Chondrocyte (in vitro differentiated cells): Measurements from ENCODE around the gene ANO4. TPM values are rescaled to one million over a fixed set of nuclear protein-coding genes. Genes with fewer than 3 reads are reported as not detected.

Experiments
- DNase-seq: peaks from one replicate; pipeline ENCODE4 v3.0.0; 2021; ENCODE audit warnings: mixed read lengths, low spot score
- H3K27ac Mint-ChIP-seq: one replicate; pipeline ENCODE4 v1.8.0; 2021; ENCODE audit warnings: mild to moderate bottlenecking, moderate library complexity, mixed read lengths; ENCODE audit not compliant: unreplicated experiment
- H3K27me3 Mint-ChIP-seq: 2 replicates; pipeline ENCODE4 v1.8.0; 2021; ENCODE audit warnings: low read depth, mixed read lengths
- H3K36me3 Mint-ChIP-seq: 2 replicates; pipeline ENCODE4 v1.8.0; 2021; ENCODE audit warnings: low read depth, mixed read lengths
- H3K4me1 Mint-ChIP-seq: 2 replicates; pipeline ENCODE4 v1.8.0; 2021; ENCODE audit warnings: low read depth, mild to moderate bottlenecking, mixed read lengths
- H3K4me3 Mint-ChIP-seq: one replicate; pipeline ENCODE4 v1.8.0; 2021; ENCODE audit warnings: mild to moderate bottlenecking, moderate library complexity, mixed read lengths; ENCODE audit not compliant: unreplicated experiment
- H3K9me3 Mint-ChIP-seq: 2 replicates; pipeline ENCODE4 v1.8.0; 2021; ENCODE audit warnings: low read depth, mixed read lengths
- total RNA-seq: library from RNA; stranded (reverse); gene quantifications from 3 replicates; pipeline ENCODE4 v1.2.1, GENCODE V29; 2021
- TF ChIP-seq, protein P1 (sequence below): fragments of 200-600 bp; sonication (generic); IDR thresholded peaks from 2 replicates; pipeline ENCODE4 v1.5.0; 2021; ENCODE audit warnings: antibody characterized with exemption, mild to moderate bottlenecking, moderate library complexity

ANO4 gene
- total RNA-seq, 1 donor from 2014 or later: 9.2 TPM

DNA sequence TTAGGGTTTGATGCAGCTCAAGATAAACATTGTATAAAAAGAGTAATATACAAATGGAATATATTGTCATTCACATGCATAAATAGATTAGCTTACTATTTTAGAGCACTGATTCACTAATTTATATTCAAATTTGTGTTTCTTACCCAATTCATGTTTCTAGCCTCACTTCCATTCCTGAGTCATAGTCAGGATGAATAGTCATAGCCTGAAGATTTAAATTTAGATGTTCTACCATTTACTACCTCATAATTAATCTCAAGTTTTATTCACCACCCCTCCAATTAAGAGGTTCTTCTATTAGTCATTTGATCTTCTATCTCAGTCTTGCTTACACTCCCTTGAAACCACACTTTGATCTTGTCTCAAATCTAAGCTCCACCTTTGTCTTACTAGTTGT, 38.7 kb downstream of the ANO4 start:
- Mint-ChIP-seq H3K9me3 (no peaks in the 10 kb centered on the region), H3K27me3 (no peaks in the 10 kb centered on the region), H3K27ac (no peak overlapping the region), H3K4me1 (no peaks in the 10 kb centered on the region), H3K36me3 (no peaks in the 10 kb centered on the region), H3K4me3 (no peak overlapping the region)
- no peak for DNase-seq
- TF ChIP-seq, protein P1, sequence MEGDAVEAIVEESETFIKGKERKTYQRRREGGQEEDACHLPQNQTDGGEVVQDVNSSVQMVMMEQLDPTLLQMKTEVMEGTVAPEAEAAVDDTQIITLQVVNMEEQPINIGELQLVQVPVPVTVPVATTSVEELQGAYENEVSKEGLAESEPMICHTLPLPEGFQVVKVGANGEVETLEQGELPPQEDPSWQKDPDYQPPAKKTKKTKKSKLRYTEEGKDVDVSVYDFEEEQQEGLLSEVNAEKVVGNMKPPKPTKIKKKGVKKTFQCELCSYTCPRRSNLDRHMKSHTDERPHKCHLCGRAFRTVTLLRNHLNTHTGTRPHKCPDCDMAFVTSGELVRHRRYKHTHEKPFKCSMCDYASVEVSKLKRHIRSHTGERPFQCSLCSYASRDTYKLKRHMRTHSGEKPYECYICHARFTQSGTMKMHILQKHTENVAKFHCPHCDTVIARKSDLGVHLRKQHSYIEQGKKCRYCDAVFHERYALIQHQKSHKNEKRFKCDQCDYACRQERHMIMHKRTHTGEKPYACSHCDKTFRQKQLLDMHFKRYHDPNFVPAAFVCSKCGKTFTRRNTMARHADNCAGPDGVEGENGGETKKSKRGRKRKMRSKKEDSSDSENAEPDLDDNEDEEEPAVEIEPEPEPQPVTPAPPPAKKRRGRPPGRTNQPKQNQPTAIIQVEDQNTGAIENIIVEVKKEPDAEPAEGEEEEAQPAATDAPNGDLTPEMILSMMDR: no peak

DNA sequence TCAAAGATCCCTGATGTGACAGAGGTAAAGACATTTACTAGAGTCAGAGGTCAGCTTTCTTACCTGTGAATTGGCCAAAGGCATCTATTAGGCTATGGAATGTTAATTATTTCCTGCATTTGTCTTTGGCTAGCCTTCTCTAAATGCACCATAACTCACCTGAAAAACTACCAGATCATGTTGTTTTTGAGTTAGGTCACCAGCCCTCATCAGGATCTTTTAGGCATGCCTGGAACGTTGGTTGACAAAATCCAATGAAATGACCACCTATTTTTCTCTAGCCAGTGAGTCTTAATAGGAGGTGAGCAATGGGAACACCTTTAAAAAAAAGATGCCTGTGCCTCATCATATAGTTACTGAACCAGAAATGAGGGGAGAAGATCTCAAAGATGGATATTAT, 46.2 kb downstream of the ANO4 start:
- no peak for DNase-seq
- Mint-ChIP-seq H3K4me1 (peaks cover 18% of the 10 kb centered on the region), H3K9me3 (no peaks in the 10 kb centered on the region), H3K4me3 (no peak overlapping the region), H3K27me3 (no peaks in the 10 kb centered on the region), H3K27ac (no peak overlapping the region), H3K36me3 (no peaks in the 10 kb centered on the region)
- TF ChIP-seq, protein P1: no peak

DNA sequence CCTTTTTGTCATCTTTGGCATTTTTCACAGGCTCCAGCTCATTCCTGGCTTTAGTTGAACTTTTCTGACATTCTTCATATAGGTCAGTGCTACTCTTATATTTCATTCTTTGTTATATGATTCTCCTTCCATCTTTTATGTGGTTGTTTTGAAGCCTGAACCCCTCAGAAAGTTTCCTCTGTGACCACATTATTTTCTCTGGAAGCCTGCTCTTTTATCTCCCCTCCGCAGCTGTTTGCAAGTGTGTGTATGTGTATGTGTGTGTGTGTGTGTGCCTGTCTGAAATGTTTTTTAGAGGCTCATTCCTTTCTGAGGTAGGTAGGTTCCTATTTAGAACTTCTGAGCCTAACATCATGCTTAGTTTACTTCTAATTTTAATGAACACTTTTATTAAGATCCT, 47.6 kb downstream of the ANO4 start:
- TF ChIP-seq, protein P1: no peak
- H3K36me3 Mint-ChIP-seq: no peaks in the 10 kb centered on the region
- no peaks in the 10 kb centered on the region for H3K27me3 Mint-ChIP-seq
- no peaks in the 10 kb centered on the region for H3K9me3 Mint-ChIP-seq
- H3K27ac Mint-ChIP-seq: no peak overlapping the region
- peaks cover 18% of the 10 kb centered on the region for H3K4me1 Mint-ChIP-seq
- DNase-seq: no peak
- H3K4me3 Mint-ChIP-seq: no peak overlapping the region

DNA sequence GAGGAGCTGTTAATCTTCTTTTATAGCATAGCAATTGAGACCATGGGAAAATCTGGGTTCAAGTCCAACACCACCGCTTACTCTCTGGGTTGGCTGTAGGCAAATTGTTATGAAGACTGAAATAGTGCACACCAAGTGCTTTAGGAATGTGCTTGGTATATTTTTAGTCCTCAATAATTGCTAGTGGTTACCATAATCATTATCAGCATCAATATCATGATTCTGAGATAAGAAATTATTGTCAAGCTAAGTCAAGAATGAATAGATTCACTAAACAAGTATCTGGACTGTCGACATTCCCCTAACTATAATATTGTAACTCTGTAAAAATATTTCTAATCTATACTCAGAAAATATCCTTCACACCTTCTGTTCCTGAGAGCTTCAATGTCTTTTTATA, 48.5 kb downstream of the ANO4 start:
- no peaks in the 10 kb centered on the region for H3K9me3 Mint-ChIP-seq
- H3K27ac Mint-ChIP-seq: no peak overlapping the region
- H3K27me3 Mint-ChIP-seq: no peaks in the 10 kb centered on the region

DNA sequence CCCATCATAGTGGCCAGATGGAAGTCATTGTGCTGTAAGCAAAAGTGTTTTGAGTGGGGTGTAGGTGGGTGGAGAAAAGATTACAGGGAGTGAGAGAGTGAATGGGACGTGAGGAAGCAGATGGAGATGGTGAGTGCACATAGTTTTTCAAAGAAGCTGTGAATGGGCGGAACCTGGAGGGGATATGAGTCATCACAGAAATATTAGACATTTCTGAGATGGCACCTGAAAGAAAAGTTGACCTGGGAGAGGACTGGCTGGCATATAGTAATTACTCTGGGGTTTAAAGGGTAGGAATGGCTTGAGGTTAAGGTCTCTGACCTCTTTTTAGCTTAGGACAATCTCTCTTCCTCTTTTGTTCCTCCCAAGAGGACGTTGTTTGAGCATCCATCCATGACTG, 50.5 kb downstream of the ANO4 start:
- H3K4me3 Mint-ChIP-seq: no peak overlapping the region
- H3K27ac Mint-ChIP-seq: no peak overlapping the region
- no peaks in the 10 kb centered on the region for H3K27me3 Mint-ChIP-seq
- no peaks in the 10 kb centered on the region for H3K36me3 Mint-ChIP-seq
- peaks cover 18% of the 10 kb centered on the region for H3K4me1 Mint-ChIP-seq
- TF ChIP-seq, protein P1: no peak
- no peaks in the 10 kb centered on the region for H3K9me3 Mint-ChIP-seq
- no peak for DNase-seq

More for the DNA sequence above, 48.5 kb downstream of the ANO4 start:
- Mint-ChIP-seq H3K4me3 (no peak overlapping the region), H3K4me1 (peaks cover 18% of the 10 kb centered on the region), H3K36me3 (no peaks in the 10 kb centered on the region)
- DNase-seq: no peak
- TF ChIP-seq, protein P1: no peak
